DOHH2 (cell line): ENCODE measurements around the gene CCT5.

Experiments
- CTCF ChIP-seq: fragments of 200-600 bp; sonication (generic); IDR thresholded peaks from one replicate; pipeline ENCODE4 v1.5.1; 2014; ENCODE audit warnings: antibody characterized with exemption, mild to moderate bottlenecking, low read depth, low read length; ENCODE audit not compliant: poor library complexity, severe bottlenecking
- EZH2phosphoT487 ChIP-seq: fragments of 200-600 bp; sonication (generic); IDR thresholded peaks from 2 replicates; pipeline ENCODE4 v1.6.1; 2017; ENCODE audit warnings: borderline replicate concordance, mild to moderate bottlenecking, antibody characterized with exemption, low read length, moderate library complexity, mixed read lengths

DNA sequence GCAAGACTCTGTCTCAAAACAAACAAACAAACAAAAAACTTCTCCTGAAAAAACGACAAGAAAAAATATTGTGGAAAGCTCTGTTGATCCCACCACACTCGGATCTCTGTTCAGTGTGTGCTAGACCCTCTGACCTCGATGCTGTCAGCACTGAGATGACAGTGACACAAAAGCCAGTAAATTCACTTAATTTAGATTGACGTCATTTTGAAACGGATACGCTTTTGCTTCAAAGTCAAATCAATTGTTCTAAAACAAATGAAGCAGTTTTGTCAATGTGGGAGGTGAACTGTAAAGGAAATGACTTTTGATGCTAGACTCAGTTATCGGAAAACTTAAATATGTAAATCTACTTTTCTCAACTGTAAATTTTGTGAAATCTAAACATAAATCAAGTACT, 26.6 kb downstream of the CCT5 start:
- TF ChIP-seq CTCF (no peak), EZH2phosphoT487 (no peak)
